C4-2B (cell line): ENCODE measurements around the gene NFASC.

Experiments
- ZFX ChIP-seq: fragments of 450-650 bp; IDR thresholded peaks from 2 replicates; pipeline ENCODE4 v1.6.1; 2017
- TF ChIP-seq, protein P1 (sequence below): fragments of 450-650 bp; conservative IDR thresholded peaks from 2 replicates; pipeline ENCODE4 v1.5.1; 2017; ENCODE audit warnings: mild to moderate bottlenecking

DNA sequence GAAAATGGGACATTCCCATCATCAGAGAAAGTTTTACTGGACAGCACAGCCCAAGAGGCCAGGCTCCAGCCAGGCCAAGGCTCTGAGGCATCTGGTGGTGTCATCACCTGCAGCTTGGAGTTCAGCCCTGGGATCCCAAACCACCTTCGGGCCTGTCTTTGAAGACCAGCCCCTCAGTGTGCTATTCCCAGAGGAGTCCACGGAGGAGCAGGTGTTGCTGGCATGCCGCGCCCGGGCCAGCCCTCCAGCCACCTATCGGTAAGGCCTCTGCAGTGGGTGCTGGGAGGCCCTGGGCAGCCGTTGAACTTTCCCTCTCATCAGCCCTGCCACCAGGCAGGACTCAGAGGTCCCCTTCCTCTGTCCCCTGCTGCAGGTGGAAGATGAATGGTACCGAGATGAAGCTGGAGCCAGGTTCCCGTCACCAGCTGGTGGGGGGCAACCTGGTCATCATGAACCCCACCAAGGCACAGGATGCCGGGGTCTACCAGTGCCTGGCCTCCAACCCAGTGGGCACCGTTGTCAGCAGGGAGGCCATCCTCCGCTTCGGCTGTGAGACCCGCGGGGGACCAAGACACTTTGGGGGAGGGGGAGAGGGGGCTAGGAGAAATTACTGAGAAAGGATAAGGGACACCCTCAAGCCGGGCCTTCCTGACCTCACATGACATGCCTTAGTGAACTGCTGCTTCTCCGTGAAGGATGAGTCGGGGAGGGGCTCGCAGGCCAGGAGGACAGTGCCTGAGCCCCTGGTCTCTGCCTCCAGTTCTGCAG lies 187.3 kb downstream of the NFASC start:
- TF ChIP-seq, protein P1, sequence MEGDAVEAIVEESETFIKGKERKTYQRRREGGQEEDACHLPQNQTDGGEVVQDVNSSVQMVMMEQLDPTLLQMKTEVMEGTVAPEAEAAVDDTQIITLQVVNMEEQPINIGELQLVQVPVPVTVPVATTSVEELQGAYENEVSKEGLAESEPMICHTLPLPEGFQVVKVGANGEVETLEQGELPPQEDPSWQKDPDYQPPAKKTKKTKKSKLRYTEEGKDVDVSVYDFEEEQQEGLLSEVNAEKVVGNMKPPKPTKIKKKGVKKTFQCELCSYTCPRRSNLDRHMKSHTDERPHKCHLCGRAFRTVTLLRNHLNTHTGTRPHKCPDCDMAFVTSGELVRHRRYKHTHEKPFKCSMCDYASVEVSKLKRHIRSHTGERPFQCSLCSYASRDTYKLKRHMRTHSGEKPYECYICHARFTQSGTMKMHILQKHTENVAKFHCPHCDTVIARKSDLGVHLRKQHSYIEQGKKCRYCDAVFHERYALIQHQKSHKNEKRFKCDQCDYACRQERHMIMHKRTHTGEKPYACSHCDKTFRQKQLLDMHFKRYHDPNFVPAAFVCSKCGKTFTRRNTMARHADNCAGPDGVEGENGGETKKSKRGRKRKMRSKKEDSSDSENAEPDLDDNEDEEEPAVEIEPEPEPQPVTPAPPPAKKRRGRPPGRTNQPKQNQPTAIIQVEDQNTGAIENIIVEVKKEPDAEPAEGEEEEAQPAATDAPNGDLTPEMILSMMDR = no peak
- TF ChIP-seq ZFX = no peak
